Caki2 (cell line): Measurements from ENCODE around the gene PLEKHO1. TPM values are rescaled to one million over a fixed set of nuclear protein-coding genes. Genes with fewer than 3 reads are reported as not detected.
"Not testable (repeated sequence)": the region's sequence is repeated elsewhere in the genome, so short reads cannot be mapped to it uniquely, and the experiment has no call there.

Experiments used
- DNase-seq: peaks from one replicate; pipeline ENCODE4 v3.0.0-alpha.2; 2015; ENCODE audit warnings: low read depth
- in situ Hi-C: cut with HindIII; loops from 2 replicates; pipeline ENCODE4 v1.10.0; 2016; ENCODE audit warnings: low sequenced_read_pairs, low pct_unique_long_range_greater_than_20kb, mixed read lengths
- total RNA-seq: library from RNA; depleted of rRNA; stranded (reverse); fragments of >200 nt; shearing (Covaris generic); gene quantifications from 2 replicates; pipeline ENCODE4 v1.2.3, GENCODE V29; 2014; ENCODE audit warnings: low replicate concordance

The PLEKHO1 gene
- total RNA-seq, 1 experiment from 2014 or later = 4.0 TPM

DNA sequence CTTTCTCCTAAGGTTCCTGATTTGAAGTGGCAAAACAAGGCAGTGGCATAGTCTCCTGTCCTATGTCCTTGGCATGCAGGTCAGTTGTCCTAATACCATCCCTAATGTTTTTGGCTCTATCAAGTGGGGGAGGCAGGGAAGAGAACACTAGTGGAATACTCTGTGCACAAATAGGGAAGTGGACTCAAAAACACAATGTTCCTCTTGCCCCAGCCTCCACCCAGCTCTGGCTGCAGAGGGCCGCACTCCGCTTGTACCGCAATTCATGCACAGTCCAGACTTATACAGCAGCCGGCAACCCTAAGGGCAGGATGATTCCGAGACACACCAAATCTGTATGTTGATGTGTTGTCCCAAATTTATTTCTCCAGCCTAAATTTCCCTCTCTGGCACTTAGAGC is 14.5 kb downstream of the PLEKHO1 start:
- in situ Hi-C loops = no loop called here
- DNase-seq = no peak

DNA sequence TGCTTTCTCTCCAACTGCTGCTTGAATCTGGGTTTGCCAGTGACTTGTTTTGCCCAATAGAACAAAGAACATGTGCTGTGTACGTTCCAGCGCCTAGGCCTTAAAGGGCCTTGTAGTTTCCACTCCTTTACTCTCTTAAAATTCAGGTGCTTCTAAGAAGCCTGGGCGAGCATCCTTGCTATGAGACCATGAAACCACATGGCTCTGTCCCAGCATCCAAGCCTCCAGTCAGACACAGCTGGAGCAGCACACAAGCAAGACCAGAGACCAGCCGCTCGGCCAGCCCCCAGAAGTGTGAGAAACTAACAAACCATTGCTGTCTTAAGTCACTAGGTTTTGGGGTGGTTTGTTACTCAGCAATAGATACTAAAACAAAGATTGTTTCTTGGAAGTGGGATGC is 15.1 kb downstream of the PLEKHO1 start:
- in situ Hi-C loops = no loop called here
- DNase-seq = no peak

DNA sequence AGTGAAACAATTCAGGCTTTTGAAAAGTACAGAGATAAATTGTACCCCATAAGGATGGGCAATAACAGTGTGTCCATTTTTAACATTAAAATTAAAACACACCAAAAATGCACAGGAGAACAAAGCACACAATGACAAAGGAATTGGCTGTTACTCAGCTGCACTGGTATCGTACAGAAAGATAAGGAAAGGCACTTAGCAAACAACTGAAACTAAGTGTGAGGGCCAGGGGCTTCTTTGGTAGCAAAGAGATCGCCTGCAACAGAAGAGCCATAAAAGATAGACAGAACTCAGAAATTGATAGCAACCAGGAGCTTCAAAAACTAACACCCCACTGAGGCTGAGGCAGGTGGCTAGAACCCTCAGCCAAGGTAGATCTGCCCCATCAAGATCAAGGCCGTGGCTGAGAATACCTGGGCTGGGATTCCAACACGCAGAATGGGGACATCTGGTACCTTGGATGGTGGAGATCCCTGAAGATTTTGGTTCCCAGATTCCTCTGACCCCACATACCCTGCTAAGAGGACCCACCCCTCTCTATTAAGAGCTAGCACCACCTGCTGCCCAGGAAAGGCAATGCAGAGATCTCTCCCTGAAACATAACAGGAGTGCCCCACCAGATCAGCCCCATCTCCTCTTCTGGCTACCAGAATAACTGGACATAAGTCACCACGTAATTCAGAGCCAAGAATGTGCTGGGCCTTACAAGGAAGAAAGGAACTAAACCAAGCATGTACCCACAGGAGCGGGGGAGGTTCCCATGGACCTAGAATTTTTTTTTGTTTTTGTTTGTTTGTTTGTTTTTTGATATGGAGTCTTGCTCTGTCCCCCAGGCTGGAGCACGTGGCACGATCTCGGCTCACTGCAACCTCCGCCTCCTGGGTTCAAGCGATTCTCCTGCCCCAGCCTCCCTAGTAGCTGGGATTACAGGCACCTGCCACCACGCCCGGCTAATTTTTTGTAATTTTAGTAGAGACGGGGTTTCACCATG is 16.2 kb downstream of the PLEKHO1 start:
- DNase-seq = peak; percentile 26
- in situ Hi-C loops = no loop called here

DNA sequence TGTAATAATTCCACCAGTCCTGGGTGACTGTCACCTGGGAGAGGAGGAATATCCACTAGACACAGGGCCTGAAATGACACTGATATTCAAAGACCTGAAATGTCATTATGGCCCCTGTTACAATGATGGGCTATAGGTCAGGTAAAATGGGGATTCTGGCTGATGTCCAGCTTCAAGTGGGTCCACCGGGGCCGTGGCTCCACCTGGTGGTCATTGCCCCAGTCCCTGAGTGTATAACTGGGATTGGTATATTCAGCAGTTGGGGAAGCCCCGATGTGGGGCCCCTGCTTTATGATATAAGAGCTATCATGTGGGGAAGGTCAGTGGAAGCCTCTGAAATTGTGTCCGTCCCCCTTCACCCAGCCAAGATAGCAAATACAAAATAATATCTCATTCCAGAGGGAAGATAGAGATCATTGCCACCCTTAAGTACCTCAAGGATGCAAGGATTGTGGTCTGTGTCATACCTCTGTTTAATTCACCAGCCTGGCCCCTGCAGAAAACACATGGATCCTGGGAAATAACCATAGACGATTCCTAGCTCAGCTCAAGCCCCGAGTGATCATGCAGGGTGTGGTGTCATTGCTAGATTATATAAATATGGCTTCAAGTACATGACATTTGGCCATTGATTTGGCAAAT is 19.4 kb downstream of the PLEKHO1 start:
- DNase-seq = peak; percentile 38
- in situ Hi-C loops = no loop called here

DNA sequence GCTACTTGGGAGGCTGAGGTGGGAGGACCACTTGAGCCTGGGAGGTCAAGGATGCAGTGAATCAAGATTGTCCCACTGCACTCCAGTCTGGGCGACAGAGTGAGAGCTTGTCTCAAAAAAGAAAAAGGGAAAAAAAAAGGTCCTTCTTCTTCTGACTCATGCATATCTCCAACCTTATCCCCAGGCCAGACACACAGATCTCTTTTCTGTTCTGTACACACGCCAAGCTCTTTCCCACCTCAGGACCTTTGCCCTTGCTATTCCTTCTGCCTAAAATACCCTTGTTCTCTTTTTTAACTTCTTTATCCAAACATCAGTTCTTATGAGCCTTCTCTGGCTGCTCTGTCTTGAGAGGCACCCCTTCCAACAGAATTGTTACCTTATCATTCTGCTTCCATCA is 22.1 kb downstream of the PLEKHO1 start:
- no peak for DNase-seq
- in situ Hi-C loops = no loop called here

DNA sequence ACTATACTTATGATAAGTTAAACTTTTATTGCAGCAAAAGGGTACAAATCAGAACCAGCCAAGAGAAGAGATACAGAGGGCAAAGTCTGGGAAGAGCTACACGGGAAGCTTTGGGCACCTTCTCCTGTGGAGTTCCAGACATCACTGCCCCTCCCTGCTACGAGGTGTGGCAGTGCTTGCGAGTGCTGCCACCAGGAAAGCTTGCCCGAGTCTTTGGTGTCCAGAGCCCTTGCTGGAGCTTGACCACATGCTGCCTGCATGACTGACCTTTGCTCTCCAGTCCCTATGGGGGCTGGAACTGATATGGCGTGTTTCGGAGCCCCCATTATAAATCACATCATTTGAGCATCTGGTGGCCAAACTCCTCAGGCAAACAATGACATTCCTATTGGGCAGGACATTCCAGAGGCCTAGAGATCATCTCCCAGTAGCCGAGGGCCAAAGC is 23.4 kb downstream of the PLEKHO1 start:
- in situ Hi-C loops = no loop called here
- DNase-seq = no peak

DNA sequence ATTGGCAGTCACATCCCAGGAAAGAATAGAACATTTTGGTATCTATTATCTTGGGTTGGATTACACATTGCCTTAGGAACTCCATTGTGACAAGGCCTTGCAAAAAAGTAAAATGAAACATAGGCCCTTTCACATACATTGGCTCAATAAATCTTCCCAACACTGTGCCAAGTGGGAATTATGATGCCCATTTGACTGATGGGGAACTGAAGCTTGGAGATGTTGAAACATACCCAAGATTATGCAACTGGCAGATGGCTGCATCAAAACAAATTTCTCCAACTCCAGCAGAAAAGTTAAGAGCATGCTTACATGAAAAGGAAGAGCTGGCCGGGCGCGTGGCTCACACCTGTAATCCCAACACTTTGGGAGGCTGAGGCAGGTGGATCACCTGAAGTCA is 26.9 kb downstream of the PLEKHO1 start:
- in situ Hi-C loops = loop anchor here (25.0 kb wide), 1 partner anchor 114 kb away; the partner anchor contains the start of gene VPS45
- DNase-seq = no peak

DNA sequence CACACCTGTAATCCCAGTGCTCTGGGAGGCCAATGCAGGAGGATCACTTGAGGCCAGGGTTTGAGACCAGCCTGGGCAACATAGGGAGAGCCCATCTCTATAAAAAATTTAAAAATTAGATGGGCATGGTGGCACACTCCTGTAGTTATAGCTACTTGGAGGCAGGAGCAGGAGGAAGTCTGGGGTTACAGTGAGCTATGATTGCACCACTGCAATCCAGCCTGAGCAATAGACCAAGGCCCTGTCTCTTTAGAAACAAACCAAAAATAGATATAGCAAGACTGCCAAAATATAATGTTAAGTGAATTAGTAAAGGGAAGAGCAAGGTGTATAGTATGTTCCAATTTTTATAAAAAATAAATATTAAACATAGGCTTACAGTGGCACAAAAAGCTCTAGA is 28.8 kb downstream of the PLEKHO1 start:
- DNase-seq = no peak
- in situ Hi-C loops = loop anchor here (25.0 kb wide), 1 partner anchor 116 kb away; the partner anchor contains the start of gene VPS45

DNA sequence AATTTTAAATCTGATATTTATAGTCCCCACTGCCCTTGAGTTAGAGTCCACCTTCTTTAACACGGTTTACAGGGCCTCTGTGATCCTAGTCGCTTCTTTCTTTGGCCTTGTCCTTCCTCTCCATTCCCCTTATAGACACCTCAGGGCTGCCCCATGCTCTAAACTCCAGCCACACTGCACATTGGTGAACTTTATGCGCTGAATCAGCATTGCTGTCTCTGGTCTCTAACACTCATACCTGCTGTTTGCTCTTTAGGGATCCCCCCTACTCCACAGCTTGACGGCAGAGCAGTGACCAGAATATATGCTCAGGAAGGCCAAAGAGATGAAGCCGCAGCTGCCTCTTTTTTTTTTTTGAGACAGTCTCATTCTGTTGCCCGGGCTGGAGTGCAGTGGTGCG is 30.2 kb downstream of the PLEKHO1 start:
- in situ Hi-C loops = loop anchor here (25.0 kb wide), 1 partner anchor 118 kb away; the partner anchor contains the start of gene VPS45

DNA sequence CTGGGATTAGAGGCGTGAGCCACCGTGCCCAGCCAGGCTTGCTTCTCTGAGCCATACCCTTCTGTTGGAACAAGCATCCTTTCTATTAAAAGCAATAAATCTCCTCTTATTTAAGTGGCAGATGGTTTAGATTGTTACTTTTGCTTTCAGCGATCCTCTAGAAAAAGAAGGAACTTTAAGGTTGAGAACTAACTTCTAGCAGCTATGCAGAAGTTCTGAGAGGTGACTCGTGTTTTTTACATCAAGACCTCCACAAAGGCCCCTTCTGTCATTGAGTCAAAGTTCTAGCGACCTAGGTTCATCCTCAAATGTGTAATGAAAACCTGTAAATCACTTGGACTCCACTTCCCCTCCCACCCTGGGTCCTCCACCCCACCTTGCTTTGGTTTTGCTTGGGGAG is 30.8 kb downstream of the PLEKHO1 start:
- no peak for DNase-seq
- in situ Hi-C loops = loop anchor here (25.0 kb wide), 1 partner anchor 118 kb away; the partner anchor contains the start of gene VPS45

More for the DNA sequence above, 30.2 kb downstream of the PLEKHO1 start:
- no peak for DNase-seq

DNA sequence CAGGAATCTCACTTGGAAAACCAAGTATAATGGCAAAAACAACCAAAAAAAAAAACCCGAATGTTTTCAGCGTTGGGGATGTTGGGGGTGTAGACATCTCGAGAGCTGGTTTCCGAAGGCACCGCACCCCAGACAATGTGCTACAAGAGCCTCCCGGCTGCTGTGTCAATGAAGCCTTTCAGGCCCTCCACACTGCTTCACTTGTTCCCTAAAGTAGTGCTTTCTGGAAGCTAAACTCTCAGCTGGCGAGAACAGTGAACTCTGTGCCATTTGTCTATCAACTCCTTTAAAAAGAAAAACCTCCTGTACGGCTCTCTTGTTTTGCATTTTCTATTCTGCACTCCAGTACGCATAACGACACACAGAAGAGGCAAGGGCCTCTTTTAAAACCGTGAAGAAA is 32.5 kb downstream of the PLEKHO1 start:
- DNase-seq = no peak
- in situ Hi-C loops = loop anchor here (25.0 kb wide), 1 partner anchor 120 kb away; the partner anchor contains the start of gene VPS45

DNA sequence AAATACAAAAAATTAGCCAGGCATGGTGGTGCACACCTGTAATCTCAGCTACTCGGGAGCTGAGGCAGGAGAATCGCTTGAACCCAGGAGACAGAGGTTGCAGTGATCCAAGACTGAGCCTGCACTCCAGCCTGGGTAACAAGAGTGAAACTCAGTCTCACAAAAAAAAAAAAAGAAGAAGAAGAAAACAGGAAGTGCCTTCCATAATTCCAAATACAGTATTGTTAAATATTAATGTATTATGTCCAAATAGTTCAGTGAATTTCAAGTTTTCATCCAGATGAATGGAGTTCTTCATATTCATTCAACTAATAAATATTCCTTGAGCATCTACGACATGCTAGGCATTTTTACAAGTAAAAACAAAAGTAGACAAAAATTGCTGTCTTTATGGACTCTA is 33.3 kb downstream of the PLEKHO1 start:
- no peak for DNase-seq
- in situ Hi-C loops = loop anchor here (25.0 kb wide), 1 partner anchor 121 kb away; the partner anchor contains the start of gene VPS45

DNA sequence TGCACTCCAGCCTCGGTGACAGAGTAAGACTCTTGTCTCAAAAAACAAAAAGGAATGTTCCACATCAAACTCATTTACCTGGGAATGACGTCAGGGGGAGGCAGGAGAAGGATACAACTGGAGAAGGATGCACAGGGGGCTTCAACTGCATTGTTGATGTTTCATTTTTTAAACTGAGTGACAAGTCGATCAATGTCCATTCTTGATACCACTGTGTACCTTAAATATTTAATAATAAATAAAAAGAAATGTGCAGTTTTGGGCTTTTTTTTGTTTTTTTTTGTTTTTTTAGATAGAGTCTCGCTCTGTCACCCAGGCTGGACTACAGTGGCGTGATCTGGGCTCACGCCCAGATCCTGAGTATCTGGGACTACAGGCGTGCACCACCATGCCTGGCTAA is 35.8 kb downstream of the PLEKHO1 start:
- DNase-seq = no peak
- in situ Hi-C loops = loop anchor here (25.0 kb wide), 1 partner anchor 123 kb away; the partner anchor contains the start of gene VPS45

DNA sequence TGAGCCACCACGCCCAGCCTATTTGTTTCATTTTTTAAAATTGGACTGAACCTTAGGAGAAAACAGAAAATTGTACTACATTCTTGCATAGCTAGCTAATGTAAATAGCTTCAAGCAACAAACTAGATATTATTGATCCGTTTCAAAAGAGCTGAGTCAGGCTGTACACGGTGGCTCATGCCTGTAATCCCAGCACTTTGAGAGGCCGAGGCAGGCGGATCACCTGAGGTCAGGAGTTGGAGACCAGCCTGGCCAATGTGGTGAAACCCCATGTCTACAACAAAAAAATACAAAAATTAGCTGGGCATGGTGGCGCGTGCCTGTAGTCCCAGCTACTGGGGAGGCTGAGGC is 36.7 kb downstream of the PLEKHO1 start:
- in situ Hi-C loops = loop anchor here (25.0 kb wide), 1 partner anchor 124 kb away; the partner anchor contains the start of gene VPS45
- not testable (repeated sequence) for DNase-seq

DNA sequence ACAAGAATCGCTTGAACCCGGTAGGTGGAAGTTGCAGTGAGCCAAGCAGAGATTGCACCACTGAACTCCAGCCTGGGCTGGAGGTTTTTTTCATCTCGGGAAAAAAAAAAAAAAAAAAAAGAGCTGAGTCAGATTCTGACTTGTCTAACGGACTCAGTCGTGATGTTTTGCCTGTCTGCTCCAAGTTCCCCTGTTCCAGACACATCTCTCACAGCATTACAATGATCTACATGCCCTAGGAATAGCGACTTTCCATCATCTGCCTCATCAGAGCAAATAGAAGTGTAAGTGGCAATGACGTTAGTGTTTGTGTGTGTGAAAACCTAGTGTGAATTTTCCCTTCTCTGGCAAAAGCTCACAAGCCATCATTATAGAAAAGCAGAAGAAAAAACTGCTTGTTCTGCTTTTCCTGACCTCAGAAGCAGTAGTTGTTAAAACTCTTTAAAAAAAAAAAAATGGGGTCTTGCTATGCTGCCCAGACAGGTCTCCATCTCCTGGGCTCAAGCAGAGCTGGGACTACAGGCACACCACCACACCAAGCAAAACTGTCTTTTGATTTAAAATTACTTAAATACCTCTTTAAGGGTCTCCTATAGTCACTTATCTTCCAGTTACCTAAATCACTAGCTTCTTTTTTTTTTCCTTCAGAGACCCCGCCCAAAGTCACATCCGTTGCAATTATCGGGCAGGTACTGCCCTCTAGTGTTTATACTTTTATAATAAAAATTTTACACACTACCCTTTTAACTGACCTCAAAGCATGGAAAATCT is 37.3 kb downstream of the PLEKHO1 start:
- in situ Hi-C loops = loop anchor here (25.0 kb wide), 1 partner anchor 125 kb away; the partner anchor contains the start of gene VPS45
- DNase-seq = peak; percentile 67

DNA sequence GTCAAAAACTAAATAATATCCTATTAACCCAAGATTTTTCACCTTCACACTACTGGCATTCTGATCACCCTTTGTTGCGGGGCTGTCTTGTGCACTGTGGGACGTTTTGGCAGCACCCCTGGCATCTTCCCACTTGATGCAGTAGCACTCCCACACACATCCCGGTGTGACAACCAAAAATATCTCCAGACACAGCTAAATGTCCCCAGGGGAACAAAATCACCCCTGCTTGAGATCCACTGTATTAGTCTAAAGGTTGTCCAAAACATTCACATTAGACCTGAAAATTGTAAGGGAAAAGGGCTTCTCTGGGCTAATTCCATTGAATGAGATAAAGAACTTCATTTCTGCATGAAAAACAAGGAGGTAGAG is 37.8 kb downstream of the PLEKHO1 start:
- in situ Hi-C loops = loop anchor here (25.0 kb wide), 1 partner anchor 125 kb away; the partner anchor contains the start of gene VPS45
- no peak for DNase-seq

DNA sequence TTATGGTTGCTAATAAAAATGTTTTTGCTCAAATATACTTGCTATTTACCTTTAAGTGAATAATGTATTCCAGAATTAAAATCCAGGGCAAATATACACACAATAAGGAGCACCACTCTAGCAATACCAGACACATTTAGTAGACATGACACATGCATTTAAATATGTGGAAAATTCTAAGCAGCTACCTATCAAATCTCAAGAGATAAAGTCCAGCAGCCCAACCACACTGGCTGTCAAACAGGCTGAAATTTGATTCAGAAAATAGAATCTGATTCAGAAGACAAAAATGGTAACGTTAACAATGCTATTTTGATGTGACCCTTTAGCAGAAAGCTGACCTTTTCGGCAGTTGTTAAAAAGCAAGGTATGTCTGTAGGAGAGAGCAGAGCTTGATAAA is 42.3 kb downstream of the PLEKHO1 start:
- peak; percentile 14 for DNase-seq
- in situ Hi-C loops = loop anchor here (25.0 kb wide), 1 partner anchor 130 kb away; the partner anchor contains the start of gene VPS45
